Tongue (tissue), 2 donors: ENCODE results near the gene PCCB. TPM values are rescaled to one million over a fixed set of nuclear protein-coding genes. Genes with fewer than 3 reads are reported as not detected.
"Not testable (repeated sequence)": the region's sequence is repeated elsewhere in the genome, so short reads cannot be mapped to it uniquely, and the experiment has no call there.

Source experiments
- DNase-seq: peaks from one replicate; pipeline ENCODE4 v3.0.0-alpha.2; 2015
- total RNA-seq: library from RNA; depleted of rRNA; stranded (reverse); fragments of >200 nt; gene quantifications from one replicate; pipeline ENCODE4 v1.2.3, GENCODE V29; 2014

Gene PCCB
- total RNA-seq, 1 donor from 2014 or later = 43.9 TPM

GRCh38 chr3:136327671-136328070, 77.5 kb downstream of the PCCB start:
- DNase-seq = no peak

GRCh38 chr3:136329593-136329992, 79.5 kb downstream of the PCCB start:
- DNase-seq = no peak

- no peak for DNase-seq
Measured at GRCh38 chr3:136330900-136331299, 80.8 kb downstream of the PCCB start.

- DNase-seq = no peak
Measured at GRCh38 chr3:136332302-136332701, 82.2 kb downstream of the PCCB start.

GRCh38 chr3:136332776-136333175, 82.6 kb downstream of the PCCB start:
- DNase-seq = no peak

GRCh38 chr3:136334209-136334608, 84.1 kb downstream of the PCCB start:
- DNase-seq = no peak

GRCh38 chr3:136334726-136335125, 84.6 kb downstream of the PCCB start:
- DNase-seq = not testable (repeated sequence)

GRCh38 chr3:136336329-136337100, 86.4 kb downstream of the PCCB start:
- DNase-seq = peak; percentile 31

GRCh38 chr3:136343446-136343845, 93.3 kb downstream of the PCCB start:
- no peak for DNase-seq

- peak; percentile 64 for DNase-seq
Measured at GRCh38 chr3:136343873-136344555, 93.9 kb downstream of the PCCB start.

- DNase-seq = no peak
Measured at GRCh38 chr3:136346486-136346885, 96.3 kb downstream of the PCCB start.

- peak; percentile 53 for DNase-seq
Measured at GRCh38 chr3:136350132-136350531, 100.0 kb downstream of the PCCB start.

GRCh38 chr3:136350557-136350956, 100.4 kb downstream of the PCCB start:
- no peak for DNase-seq

GRCh38 chr3:136351351-136351750, 101.2 kb downstream of the PCCB start:
- DNase-seq = no peak

GRCh38 chr3:136351905-136352304, 101.8 kb downstream of the PCCB start:
- no peak for DNase-seq

GRCh38 chr3:136353461-136353860, 103.3 kb downstream of the PCCB start:
- no peak for DNase-seq

- DNase-seq = peak; percentile 66
Measured at GRCh38 chr3:136366289-136366688, 116.1 kb downstream of the PCCB start.

GRCh38 chr3:136375800-136376199, 125.7 kb downstream of the PCCB start:
- DNase-seq = not testable (repeated sequence)

GRCh38 chr3:136377508-136377907, 127.4 kb downstream of the PCCB start:
- peak; percentile 30 for DNase-seq

GRCh38 chr3:136378011-136378410, 127.9 kb downstream of the PCCB start:
- DNase-seq = no peak
